ENCODE data around the gene ZNF778. TPM values are rescaled to one million over a fixed set of nuclear protein-coding genes. Genes with fewer than 3 reads are reported as not detected.

ZNF778 gene
- total and polyA plus RNA-seq, 2 of the 13 experiments (the other 11 are each of a cell fraction or from before 2014, with no cell fraction given), result 3.8 to 7.2 TPM

- TF ChIP-seq, protein P1, sequence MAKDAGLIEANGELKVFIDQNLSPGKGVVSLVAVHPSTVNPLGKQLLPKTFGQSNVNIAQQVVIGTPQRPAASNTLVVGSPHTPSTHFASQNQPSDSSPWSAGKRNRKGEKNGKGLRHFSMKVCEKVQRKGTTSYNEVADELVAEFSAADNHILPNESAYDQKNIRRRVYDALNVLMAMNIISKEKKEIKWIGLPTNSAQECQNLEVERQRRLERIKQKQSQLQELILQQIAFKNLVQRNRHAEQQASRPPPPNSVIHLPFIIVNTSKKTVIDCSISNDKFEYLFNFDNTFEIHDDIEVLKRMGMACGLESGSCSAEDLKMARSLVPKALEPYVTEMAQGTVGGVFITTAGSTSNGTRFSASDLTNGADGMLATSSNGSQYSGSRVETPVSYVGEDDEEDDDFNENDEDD (CRISPR knock-in tag; IDR thresholded peaks at IDR 0.05; ENCODE audit: borderline replicate concordance), result peak; percentile 93
- TF ChIP-seq ZNF274 (CRISPR knock-in tag; IDR thresholded peaks at IDR 0.05) (peak; percentile 93), KDM4B (CRISPR knock-in tag; IDR thresholded peaks at IDR 0.05) (0 out of 2 replicates have a peak, but pooled peaks have one; percentile 37), MXD4 (CRISPR knock-in tag; IDR thresholded peaks at IDR 0.05) (peak; percentile 60; the same call in 1 of the 2 replicates), GATAD2A (CRISPR knock-in tag; IDR thresholded peaks at IDR 0.05) (no peak), MTF1 (CRISPR knock-in tag; IDR thresholded peaks at IDR 0.05) (no peak), ZNF350 (CRISPR knock-in tag; IDR thresholded peaks at IDR 0.05; ENCODE audit: borderline replicate concordance, low read depth) (peak; percentile 76), ZNF740 (CRISPR knock-in tag; IDR thresholded peaks at IDR 0.05) (no peak), ZFAT (CRISPR knock-in tag; conservative IDR thresholded peaks at IDR 0.05) (no peak), ZNF564 (CRISPR knock-in tag; IDR thresholded peaks at IDR 0.05) (peak; percentile 59; the same call in 1 of the 2 replicates), ZBTB49 (CRISPR knock-in tag; IDR thresholded peaks at IDR 0.05; ENCODE audit: borderline replicate concordance) (no peak), ZNF230 (CRISPR knock-in tag; IDR thresholded peaks at IDR 0.05) (0 out of 2 replicates have a peak, but pooled peaks have one; percentile 88), JUNB (CRISPR knock-in tag; IDR thresholded peaks at IDR 0.05; ENCODE audit: borderline replicate concordance) (no peak), PREB (CRISPR knock-in tag; IDR thresholded peaks at IDR 0.05) (no peak)
- TF ChIP-seq, protein P2, sequence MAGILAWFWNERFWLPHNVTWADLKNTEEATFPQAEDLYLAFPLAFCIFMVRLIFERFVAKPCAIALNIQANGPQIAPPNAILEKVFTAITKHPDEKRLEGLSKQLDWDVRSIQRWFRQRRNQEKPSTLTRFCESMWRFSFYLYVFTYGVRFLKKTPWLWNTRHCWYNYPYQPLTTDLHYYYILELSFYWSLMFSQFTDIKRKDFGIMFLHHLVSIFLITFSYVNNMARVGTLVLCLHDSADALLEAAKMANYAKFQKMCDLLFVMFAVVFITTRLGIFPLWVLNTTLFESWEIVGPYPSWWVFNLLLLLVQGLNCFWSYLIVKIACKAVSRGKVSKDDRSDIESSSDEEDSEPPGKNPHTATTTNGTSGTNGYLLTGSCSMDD (CRISPR knock-in tag; IDR thresholded peaks at IDR 0.05), result no peak
- TF ChIP-seq, protein P3, sequence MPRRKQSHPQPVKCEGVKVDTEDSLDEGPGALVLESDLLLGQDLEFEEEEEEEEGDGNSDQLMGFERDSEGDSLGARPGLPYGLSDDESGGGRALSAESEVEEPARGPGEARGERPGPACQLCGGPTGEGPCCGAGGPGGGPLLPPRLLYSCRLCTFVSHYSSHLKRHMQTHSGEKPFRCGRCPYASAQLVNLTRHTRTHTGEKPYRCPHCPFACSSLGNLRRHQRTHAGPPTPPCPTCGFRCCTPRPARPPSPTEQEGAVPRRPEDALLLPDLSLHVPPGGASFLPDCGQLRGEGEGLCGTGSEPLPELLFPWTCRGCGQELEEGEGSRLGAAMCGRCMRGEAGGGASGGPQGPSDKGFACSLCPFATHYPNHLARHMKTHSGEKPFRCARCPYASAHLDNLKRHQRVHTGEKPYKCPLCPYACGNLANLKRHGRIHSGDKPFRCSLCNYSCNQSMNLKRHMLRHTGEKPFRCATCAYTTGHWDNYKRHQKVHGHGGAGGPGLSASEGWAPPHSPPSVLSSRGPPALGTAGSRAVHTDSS (CRISPR knock-in tag; conservative IDR thresholded peaks at IDR 0.05), result no peak
- TF ChIP-seq, protein P4, sequence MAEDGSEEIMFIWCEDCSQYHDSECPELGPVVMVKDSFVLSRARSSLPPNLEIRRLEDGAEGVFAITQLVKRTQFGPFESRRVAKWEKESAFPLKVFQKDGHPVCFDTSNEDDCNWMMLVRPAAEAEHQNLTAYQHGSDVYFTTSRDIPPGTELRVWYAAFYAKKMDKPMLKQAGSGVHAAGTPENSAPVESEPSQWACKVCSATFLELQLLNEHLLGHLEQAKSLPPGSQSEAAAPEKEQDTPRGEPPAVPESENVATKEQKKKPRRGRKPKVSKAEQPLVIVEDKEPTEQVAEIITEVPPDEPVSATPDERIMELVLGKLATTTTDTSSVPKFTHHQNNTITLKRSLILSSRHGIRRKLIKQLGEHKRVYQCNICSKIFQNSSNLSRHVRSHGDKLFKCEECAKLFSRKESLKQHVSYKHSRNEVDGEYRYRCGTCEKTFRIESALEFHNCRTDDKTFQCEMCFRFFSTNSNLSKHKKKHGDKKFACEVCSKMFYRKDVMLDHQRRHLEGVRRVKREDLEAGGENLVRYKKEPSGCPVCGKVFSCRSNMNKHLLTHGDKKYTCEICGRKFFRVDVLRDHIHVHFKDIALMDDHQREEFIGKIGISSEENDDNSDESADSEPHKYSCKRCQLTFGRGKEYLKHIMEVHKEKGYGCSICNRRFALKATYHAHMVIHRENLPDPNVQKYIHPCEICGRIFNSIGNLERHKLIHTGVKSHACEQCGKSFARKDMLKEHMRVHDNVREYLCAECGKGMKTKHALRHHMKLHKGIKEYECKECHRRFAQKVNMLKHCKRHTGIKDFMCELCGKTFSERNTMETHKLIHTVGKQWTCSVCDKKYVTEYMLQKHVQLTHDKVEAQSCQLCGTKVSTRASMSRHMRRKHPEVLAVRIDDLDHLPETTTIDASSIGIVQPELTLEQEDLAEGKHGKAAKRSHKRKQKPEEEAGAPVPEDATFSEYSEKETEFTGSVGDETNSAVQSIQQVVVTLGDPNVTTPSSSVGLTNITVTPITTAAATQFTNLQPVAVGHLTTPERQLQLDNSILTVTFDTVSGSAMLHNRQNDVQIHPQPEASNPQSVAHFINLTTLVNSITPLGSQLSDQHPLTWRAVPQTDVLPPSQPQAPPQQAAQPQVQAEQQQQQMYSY (CRISPR knock-in tag; IDR thresholded peaks at IDR 0.05), result peak; percentile 94
These were observed 29.6 kb downstream of the ZNF778 start (continued) for GRCh38 chr16:89246903-89247733.

All from HepG2 (cell line).